Limb (tissue), 2 donors: ENCODE results near the gene UBXN10.

Source experiments
- DNase-seq, 2 donors: peaks; one replicate each; pipeline ENCODE4 v3.0.0-alpha.2; 2016; ENCODE audit errors: extremely low spot score in 2 of 2

Gene UBXN10

GRCh38 chr1:20151906-20152598, 33.8 kb upstream of the UBXN10 start:
- peak; percentile 80 to 88 for DNase-seq

- no peak for DNase-seq
Measured at GRCh38 chr1:20152599-20152930, 33.3 kb upstream of the UBXN10 start.

GRCh38 chr1:20153000-20153418, 32.9 kb upstream of the UBXN10 start:
- peak; percentile 8 to 52 for DNase-seq

- DNase-seq = no peak
Measured at GRCh38 chr1:20154301-20154831, 31.5 kb upstream of the UBXN10 start.

GRCh38 chr1:20158358-20159070, 27.4 kb upstream of the UBXN10 start:
- DNase-seq = no peak

GRCh38 chr1:20160034-20160433, 25.9 kb upstream of the UBXN10 start:
- DNase-seq = no peak

- DNase-seq = no peak
Measured at GRCh38 chr1:20164694-20165202, 21.1 kb upstream of the UBXN10 start.

- no peak for DNase-seq
Measured at GRCh38 chr1:20165522-20165951, 20.4 kb upstream of the UBXN10 start.

GRCh38 chr1:20166051-20166450, 19.8 kb upstream of the UBXN10 start:
- DNase-seq = no peak

- no peak for DNase-seq
Measured at GRCh38 chr1:20167126-20167525, 18.8 kb upstream of the UBXN10 start.

GRCh38 chr1:20168564-20169491, 17.1 kb upstream of the UBXN10 start:
- no peak for DNase-seq

GRCh38 chr1:20169932-20170331, 16.0 kb upstream of the UBXN10 start:
- DNase-seq = no peak

GRCh38 chr1:20172033-20172590, 13.8 kb upstream of the UBXN10 start:
- no peak for DNase-seq

- no peak for DNase-seq
Measured at GRCh38 chr1:20174937-20175666, 10.8 kb upstream of the UBXN10 start.

- DNase-seq = no peak
Measured at GRCh38 chr1:20178634-20179370, 7.1 kb upstream of the UBXN10 start.

- no peak for DNase-seq
Measured at GRCh38 chr1:20179371-20180128, 6.3 kb upstream of the UBXN10 start.

GRCh38 chr1:20180129-20180843, 5.6 kb upstream of the UBXN10 start:
- DNase-seq = no peak

- DNase-seq = no peak
Measured at GRCh38 chr1:20180844-20181207, 5.1 kb upstream of the UBXN10 start.

GRCh38 chr1:20182415-20182814, 3.5 kb upstream of the UBXN10 start:
- no peak for DNase-seq
